ENCODE data around the gene CASZ1. TPM values are rescaled to one million over a fixed set of nuclear protein-coding genes. Genes with fewer than 3 reads are reported as not detected.

CASZ1 gene
- total and polyA plus RNA-seq, 10 donors: 0.73 to 14.5 (median 9.1) TPM

DNA sequence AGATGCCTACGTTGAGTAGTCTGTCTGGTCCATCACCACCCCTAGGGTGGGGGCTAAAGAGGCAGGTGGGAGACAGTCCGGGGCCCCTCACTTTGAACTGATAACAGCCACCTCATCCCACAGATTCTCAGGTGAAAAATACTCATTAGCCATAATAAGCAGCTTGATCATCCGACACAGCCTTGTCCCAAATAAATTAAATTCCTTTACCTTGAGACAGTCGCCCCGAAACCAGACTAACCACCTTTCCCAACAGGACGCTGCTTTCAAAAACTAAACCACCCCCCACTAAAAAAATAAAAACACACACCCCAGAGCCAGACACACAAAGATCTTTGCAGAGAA is 103.3 kb downstream of the CASZ1 start:
- no peaks in the 10 kb centered on the region for H3K27me3 ChIP-seq (replicated peaks in 1 of 7)
- TF ChIP-seq POLR2A (IDR thresholded peaks at IDR 0.05): no peak
- no peak for TF ChIP-seq POLR2AphosphoS5 (IDR thresholded peaks at IDR 0.05)
- TF ChIP-seq CTCF (IDR thresholded peaks at IDR 0.05 in 8 of 11, conservative IDR thresholded peaks at IDR 0.05 in 3 of 11): no peak
- 58 to 78% (median 70%) methylated on average over 6 of the region's 6 CpGs for WGBS, 5 donors
- no peaks in the 10 kb centered on the region for H3K36me3 ChIP-seq
- no peaks in the 10 kb centered on the region for H3K9me3 ChIP-seq
- intact Hi-C loops (cut with DNase I; ENCODE audit: low total_unique reads): loop anchor here (10.0 kb wide), 1 partner anchor 172 kb away; no protein-coding TSS in a partner anchor
- peaks cover 7 to 65% (median 39%) of the 10 kb centered on the region in 6 donors for H3K4me1 ChIP-seq
- peak overlapping the region in 5 of 8 donors; percentile 92 to 94 (median 94) for H3K27ac ChIP-seq
- H3K4me3 ChIP-seq: peak overlapping the region; percentile 64 to 95 (median 84)
- DNase-seq: no peak

DNA sequence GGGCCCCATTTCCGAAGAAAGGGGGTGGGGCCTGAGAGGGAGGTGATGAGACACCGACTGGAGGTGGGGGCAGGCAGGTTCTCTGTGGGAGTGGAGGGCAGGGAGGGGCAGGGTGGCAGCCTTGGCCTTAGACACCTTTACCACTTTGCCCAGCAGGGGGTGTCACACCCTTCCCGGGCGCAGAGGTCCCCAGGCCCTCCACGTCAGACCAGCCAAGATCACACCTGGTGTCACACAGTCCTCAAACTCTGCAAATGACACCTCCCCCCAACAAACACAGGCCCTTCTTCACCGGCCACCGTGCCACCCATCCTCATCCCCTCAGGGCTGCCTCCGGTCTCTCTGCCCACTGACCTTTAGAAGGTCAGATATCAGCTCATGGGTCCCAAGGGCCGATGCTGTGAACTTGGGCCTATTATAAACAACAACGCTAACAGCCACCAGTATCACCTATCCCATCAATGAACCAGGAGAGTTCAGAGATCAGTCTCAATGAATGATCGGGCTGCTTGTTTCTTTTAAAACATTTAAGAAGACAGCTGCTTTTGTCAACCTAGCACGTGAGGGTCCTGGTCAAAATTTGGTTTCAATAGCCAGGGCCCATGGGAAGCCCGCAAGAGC is 103.9 kb downstream of the CASZ1 start:
- Histone ChIP-seq H3K27me3 (replicated peaks in 1 of 7) (no peaks in the 10 kb centered on the region), H3K9me3 (no peaks in the 10 kb centered on the region), H3K36me3 (no peaks in the 10 kb centered on the region), H3K4me1 (peaks cover 7 to 72% (median 42%) of the 10 kb centered on the region in 6 donors), H3K4me3 (peak overlapping the region in 3 of 8 donors; percentile 78 to 95 (median 86)), H3K27ac (peak overlapping the region in 1 of 8 donors; percentile 94)
- 50 to 62% (median 61%) methylated on average over 13 of the region's 13 CpGs for whole genome bisulfite sequencing, 5 donors
- no peak for TF ChIP-seq POLR2AphosphoS5 (IDR thresholded peaks at IDR 0.05)
- peak in 8 of 11 experiments; percentile 30 to 70 (median 54) for TF ChIP-seq CTCF (IDR thresholded peaks at IDR 0.05 in 8 of 11, conservative IDR thresholded peaks at IDR 0.05 in 3 of 11)
- intact Hi-C loops (cut with DNase I; ENCODE audit: low total_unique reads): loop anchor here (10.0 kb wide), 1 partner anchor 172 kb away; no protein-coding TSS in a partner anchor
- DNase-seq: peak; percentile 88

- Histone ChIP-seq H3K4me3 (no peak overlapping the region), H3K9me3 (no peaks in the 10 kb centered on the region), H3K36me3 (no peaks in the 10 kb centered on the region), H3K27me3 (replicated peaks in 1 of 7) (no peaks in the 10 kb centered on the region), H3K27ac (no peak overlapping the region), H3K4me1 (peaks cover 7 to 79% (median 48%) of the 10 kb centered on the region in 6 donors)
- WGBS, 5 donors: 30 to 57% (median 46%) methylated on average over 1 of the region's 1 CpG
- intact Hi-C loops (cut with DNase I; ENCODE audit: low total_unique reads): loop anchor here (10.0 kb wide), 1 partner anchor 173 kb away; no protein-coding TSS in a partner anchor
- TF ChIP-seq CTCF (IDR thresholded peaks at IDR 0.05 in 8 of 11, conservative IDR thresholded peaks at IDR 0.05 in 3 of 11) (no peak), POLR2AphosphoS5 (IDR thresholded peaks at IDR 0.05) (no peak), POLR2A (IDR thresholded peaks at IDR 0.05) (no peak)
- DNase-seq: no peak
Measured at GRCh38 chr1:10691740-10692125, 104.7 kb downstream of the CASZ1 start.

- Histone ChIP-seq H3K36me3 (no peaks in the 10 kb centered on the region), H3K27me3 (replicated peaks in 1 of 7) (no peaks in the 10 kb centered on the region), H3K4me3 (no peak overlapping the region), H3K9me3 (no peaks in the 10 kb centered on the region), H3K27ac (no peak overlapping the region), H3K4me1 (peaks cover 7 to 85% (median 50%) of the 10 kb centered on the region in 6 donors)
- intact Hi-C loops (cut with DNase I; ENCODE audit: low total_unique reads): loop anchor here (10.0 kb wide), 1 partner anchor 174 kb away; no protein-coding TSS in a partner anchor
- 91 to 96% (median 92%) methylated on average over 10 to 17 of the region's 17 CpGs for WGBS, 5 donors
- TF ChIP-seq POLR2A (IDR thresholded peaks at IDR 0.05) (no peak), POLR2AphosphoS5 (IDR thresholded peaks at IDR 0.05) (no peak)
- no peak for DNase-seq
Measured at GRCh38 chr1:10691075-10691739, 105.2 kb downstream of the CASZ1 start.

Data from spleen (tissue), 11 donors.